ENCODE results near the gene RNASEL. TPM values are rescaled to one million over a fixed set of nuclear protein-coding genes. Genes with fewer than 3 reads are reported as not detected.

Gene RNASEL
- total RNA-seq (2012; rRNA removed) (6.4 and 6.5 TPM in 2 replicates), polyA plus RNA-seq (2012; rRNA removed) (1.8 and 2.5 TPM in 2 replicates), Bru-seq, nascent RNA (percentile 43 among the genes with signal in this experiment), BruChase-seq, experiment 1, labeled RNA remaining after a 6-hour chase (percentile 47 among the genes with signal in this experiment), BruChase-seq, experiment 2, labeled RNA remaining after a 2-hour chase (percentile 52 among the genes with signal in this experiment)
- 0.64 and 0.82 TPM in 2 replicates for polyA plus RNA-seq (2012; cell fraction: cytosol; rRNA removed)
- polyA plus RNA-seq (2012; cell fraction: nucleus; rRNA removed; ENCODE audit: low replicate concordance), result 0.58 and 2.8 TPM in 2 replicates
- long read RNA-seq, full-length matches to known transcripts, result 5 of 13 reads
- long read RNA-seq, partial matches to known transcripts, result 8 of 13 reads
- long read RNA-seq, other reads (novel, unspliced or antisense), result 0 of 13 reads

DNA sequence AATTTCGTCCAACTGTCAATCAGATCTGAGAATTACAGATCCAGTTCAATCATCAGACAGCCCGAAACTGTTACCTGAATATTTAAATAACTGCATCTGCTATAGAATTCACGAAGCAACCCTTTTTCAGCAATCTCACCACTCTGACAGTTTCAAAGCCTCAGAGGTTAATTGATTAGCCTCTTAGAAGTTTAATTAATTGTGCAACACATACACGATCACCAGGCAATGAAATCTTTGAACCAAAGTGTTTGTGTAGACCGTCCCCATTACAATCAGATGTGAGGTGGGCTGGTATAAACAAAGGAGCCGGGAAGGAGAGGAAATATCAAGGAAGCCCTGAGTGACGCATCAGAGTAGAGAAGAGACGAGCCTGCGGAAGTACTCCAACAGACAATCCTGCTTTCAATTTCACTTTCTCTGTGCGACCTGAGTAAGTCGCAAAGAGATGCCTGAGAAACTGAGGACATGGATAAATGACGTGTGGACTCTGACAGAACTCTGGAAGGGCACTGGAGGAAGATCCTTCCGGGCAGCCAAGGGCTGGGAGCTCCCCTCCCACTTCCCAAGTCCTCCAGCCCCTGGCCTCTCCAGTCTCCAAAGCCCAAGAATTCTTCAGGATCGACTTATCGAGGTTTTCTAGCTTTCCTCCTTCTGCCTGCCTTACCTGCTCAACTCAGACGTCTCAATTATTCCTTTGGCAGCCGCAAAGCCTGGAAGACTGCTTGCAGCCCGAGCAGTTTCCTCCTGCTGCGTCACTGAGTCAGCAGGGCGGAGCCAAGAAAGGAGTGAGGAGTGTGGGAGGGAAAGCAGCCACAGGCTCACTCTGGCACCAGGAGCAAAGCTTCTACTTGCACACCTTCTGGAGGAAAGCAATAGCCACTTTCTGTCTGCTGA, at the start of gene RNASEL:
Gene RNASEL (minus strand): TSS at position 757 of the 897 bp plus-strand sequence. CDS start 2,450 bp downstream, outside the sequence.
- ATAC-seq (ENCODE audit: low read depth), result peak; percentile 99
- peak within 1 kb of the TSS; percentile 54 for H3K4me3 ChIP-seq (ENCODE audit: insufficient read depth, low read depth, low read length)
- peak within 1 kb of the TSS; percentile 10 for H2AK9ac ChIP-seq (replicated peaks; ENCODE audit: low read depth, low read length, poor library complexity)
- H4K20me1 ChIP-seq (ENCODE audit: insufficient read depth, low read length), result no peaks in the 10 kb centered on the region
- H4K8ac ChIP-seq (ENCODE audit: low read depth in 2 of 2, low read length in 2 of 2), result peak within 1 kb of the TSS; percentile 84 to 92
- H3K36me3 ChIP-seq (ENCODE audit: control insufficient read depth, insufficient read depth, low read length), result peaks cover 1% of the 10 kb centered on the region; the same call in 1 of the 2 replicates
- H3K4me1 ChIP-seq (ENCODE audit: control insufficient read depth, insufficient read depth, low read length), result no peaks in the 10 kb centered on the region
- H3K56ac ChIP-seq (ENCODE audit: extremely low read depth, insufficient read depth, low read length), result peak within 1 kb of the TSS; percentile 88
- peak within 1 kb of the TSS; percentile 83 for H3K23ac ChIP-seq (ENCODE audit: low read depth, low read length)
- dilution Hi-C loops (cut with HindIII; ENCODE audit: low sequenced_read_pairs, unreplicated experiment), result no loop called here
- no peaks in the 10 kb centered on the region for H3K9me3 ChIP-seq (ENCODE audit: control insufficient read depth, insufficient read depth, low read length)
- peak within 1 kb of the TSS; percentile 64 for H2BK20ac ChIP-seq (ENCODE audit: low read depth, low read length)
- peak within 1 kb of the TSS; percentile 82 for H2BK120ac ChIP-seq (ENCODE audit: low read depth, low read length)
- in situ Hi-C loops (cut with MboI; ENCODE audit: low sequenced_read_pairs), result no loop called here
- CTCF ChIA-PET, result interaction anchor here (1.2 kb wide), 1 partner anchor 196 kb away, joined by 3 read pairs; no protein-coding TSS in a partner anchor
- intact Hi-C loops (cut with micrococcal nuclease), result no loop called here
- H3K4ac ChIP-seq (ENCODE audit: low read depth, low read length), result peak within 1 kb of the TSS; percentile 92
- no peaks in the 10 kb centered on the region for H3K9me1 ChIP-seq (ENCODE audit: insufficient read depth, low read length)
- peak within 1 kb of the TSS; percentile 82 for H3K27ac ChIP-seq (ENCODE audit: insufficient read depth, low read length)
- H3K79me1 ChIP-seq (ENCODE audit: low read depth in 1 of 2, low read length in 2 of 2), result no peaks in the 10 kb centered on the region
- TF ChIP-seq MAZ (IDR thresholded peaks at IDR 0.05; ENCODE audit: borderline replicate concordance, low read depth, low read length) (no peak), NFE2L2 (IDR thresholded peaks at IDR 0.05; ENCODE audit: low read depth, low read length) (0 out of 2 replicates have a peak, but pooled peaks have one; percentile 4), CEBPB (IDR thresholded peaks at IDR 0.05; ENCODE audit: low read depth, low read length) (peak; percentile 45; the same call in 1 of the 2 replicates)
- peak within 1 kb of the TSS; percentile 69 for H2BK5ac ChIP-seq (ENCODE audit: low read depth, low read length, poor library complexity, severe bottlenecking)
- H4K91ac ChIP-seq (ENCODE audit: insufficient read depth, low read depth, low read length), result peak within 1 kb of the TSS; percentile 90
- H3K27me3 ChIP-seq (ENCODE audit: control insufficient read depth, insufficient read depth, low read length), result peaks cover 6% of the 10 kb centered on the region; the same call in 1 of the 2 replicates
- peak within 1 kb of the TSS; percentile 38; the same call in 2 of the 3 replicates for H2BK15ac ChIP-seq (ENCODE audit: low read depth, low read length)
- BruUV-seq (replicated peaks), result no TSS peak
- H3K4me2 ChIP-seq (ENCODE audit: low read depth, low read length), result peak within 1 kb of the TSS; percentile 43
- peak within 1 kb of the TSS; percentile 95 for H2AFZ ChIP-seq (replicated peaks; ENCODE audit: low read length, poor library complexity)
- WGBS, 2 experiments (ENCODE audit: extremely low coverage in 2 of 2, insufficient read length in 1 of 2), result 60% methylated on average over 1 of the region's 20 CpGs; no CpG with 5 or more reads in 1 of the 2 experiments
- peak within 1 kb of the TSS; percentile 66 for H3K18ac ChIP-seq (ENCODE audit: low read depth, low read length)
- H2AK5ac ChIP-seq (ENCODE audit: low read depth, low read length), result no peak within 1 kb of the TSS
- H3K9ac ChIP-seq (ENCODE audit: low read depth, low read length), result peak within 1 kb of the TSS; percentile 73
- peak within 1 kb of the TSS; percentile 80 for H3K14ac ChIP-seq (replicated peaks; ENCODE audit: low read depth, low read length)
- H4K5ac ChIP-seq (ENCODE audit: low read depth, low read length), result peak within 1 kb of the TSS; percentile 50
- POLR2A ChIA-PET (ENCODE audit: unreplicated experiment), result no interaction called here
- DNase-seq, result peak; percentile 77
